Caki2 (cell line): ENCODE results near the gene AADACL4. TPM values are rescaled to one million over a fixed set of nuclear protein-coding genes. Genes with fewer than 3 reads are reported as not detected.
A peak's percentile ranks its signal among the peaks of the same experiment; 100 is the strongest.

ENCODE experiments used
- DNase-seq: peaks from one replicate; pipeline ENCODE4 v3.0.0-alpha.2; 2015; ENCODE audit warnings: low read depth
- in situ Hi-C: cut with HindIII; loops from 2 replicates; pipeline ENCODE4 v1.10.0; 2016; ENCODE audit warnings: low sequenced_read_pairs, low pct_unique_long_range_greater_than_20kb, mixed read lengths
- total RNA-seq: library from RNA; depleted of rRNA; stranded (reverse); fragments of >200 nt; shearing (Covaris generic); gene quantifications from 2 replicates; pipeline ENCODE4 v1.2.3, GENCODE V29; 2014; ENCODE audit warnings: low replicate concordance

The AADACL4 gene
- total RNA-seq, 1 experiment from 2014 or later, result not detected

DNA sequence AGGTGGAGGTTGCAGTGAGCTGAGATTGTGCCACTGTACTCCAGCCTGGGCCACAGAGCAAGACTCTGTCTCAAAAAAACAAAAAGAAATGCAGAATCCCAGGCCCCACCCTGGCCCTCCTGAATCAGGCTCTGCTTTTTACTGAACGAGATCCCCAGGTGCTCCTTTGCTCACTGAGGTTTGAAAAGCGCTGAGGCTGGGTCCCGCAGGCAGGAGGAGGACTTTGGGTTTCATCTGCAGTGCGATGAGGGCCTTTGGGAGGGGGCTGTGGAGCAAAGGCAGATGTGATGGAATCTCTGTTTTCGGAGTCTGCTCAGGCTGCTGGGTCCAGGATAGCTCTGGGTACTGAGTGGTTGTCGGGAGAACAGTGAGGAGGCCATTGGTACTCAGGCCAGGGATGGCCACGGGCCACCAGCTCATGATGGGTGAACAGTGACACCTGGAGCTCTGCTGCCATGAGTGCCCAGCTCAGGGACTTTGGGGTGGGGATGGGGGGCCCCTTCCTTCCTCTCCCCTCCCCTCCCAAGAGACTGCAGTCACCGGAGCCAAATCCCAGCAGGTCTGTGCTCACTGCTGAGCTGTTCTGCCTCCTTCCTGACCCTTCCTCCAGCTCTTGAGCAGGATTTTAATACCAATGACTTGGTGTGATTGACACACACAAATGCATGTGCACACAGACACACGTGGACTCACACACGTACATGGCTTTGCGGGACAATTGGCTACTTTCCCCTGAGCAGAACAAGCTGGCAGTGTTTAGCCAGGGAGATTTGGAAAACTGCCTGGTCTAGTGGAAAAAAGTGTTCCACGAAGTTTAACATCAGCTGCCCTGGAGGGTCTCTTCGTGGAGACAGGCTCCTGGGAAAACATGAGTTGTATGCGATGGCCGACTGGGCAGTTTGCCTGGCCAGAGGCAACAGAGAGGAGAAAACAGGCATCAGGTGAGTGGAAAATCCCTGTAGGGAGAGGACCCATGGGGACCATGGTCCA lies 22.2 kb upstream of the AADACL4 start:
- no peak for DNase-seq
- in situ Hi-C loops, result no loop called here

DNA sequence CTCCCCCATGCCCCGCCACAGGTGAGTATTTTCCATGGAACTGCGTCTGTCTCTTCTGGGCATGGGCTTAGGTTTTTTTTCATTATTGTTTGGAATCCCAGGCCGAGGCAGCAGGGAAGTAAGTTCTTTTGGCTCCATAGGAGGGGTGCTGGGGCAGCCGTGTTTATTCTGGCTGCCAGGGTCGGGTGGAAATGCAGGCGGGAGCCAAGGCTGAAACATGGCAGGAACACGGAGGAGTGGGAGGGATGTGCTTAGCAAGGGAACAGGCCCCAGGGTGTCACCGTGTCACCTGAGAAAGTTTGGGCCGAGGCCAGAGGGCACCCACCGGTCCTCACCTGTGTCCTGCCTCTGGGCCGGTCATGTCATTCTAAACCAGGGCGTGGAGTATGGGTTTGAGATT lies 21.4 kb upstream of the AADACL4 start:
- DNase-seq, result no peak
- in situ Hi-C loops, result no loop called here

DNA sequence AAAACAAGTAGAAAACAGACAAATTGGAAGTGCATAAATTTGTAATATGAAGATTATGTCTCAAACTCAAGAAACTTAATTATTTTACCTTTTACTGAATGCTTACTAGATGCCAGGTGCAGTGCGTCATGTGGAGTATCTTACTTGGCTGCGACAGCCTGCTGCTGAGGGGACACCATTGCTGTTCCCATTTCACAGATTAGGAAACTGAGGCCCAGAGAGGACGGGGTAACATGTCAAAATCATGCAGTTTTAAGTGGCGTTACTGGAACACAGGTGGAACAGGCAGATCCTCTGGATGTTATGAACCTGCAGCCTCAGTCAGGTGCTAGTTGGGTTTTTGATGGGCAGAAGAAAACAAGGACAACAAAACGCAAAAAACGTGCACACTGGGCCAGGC lies 18.6 kb upstream of the AADACL4 start:
- in situ Hi-C loops, result no loop called here

DNA sequence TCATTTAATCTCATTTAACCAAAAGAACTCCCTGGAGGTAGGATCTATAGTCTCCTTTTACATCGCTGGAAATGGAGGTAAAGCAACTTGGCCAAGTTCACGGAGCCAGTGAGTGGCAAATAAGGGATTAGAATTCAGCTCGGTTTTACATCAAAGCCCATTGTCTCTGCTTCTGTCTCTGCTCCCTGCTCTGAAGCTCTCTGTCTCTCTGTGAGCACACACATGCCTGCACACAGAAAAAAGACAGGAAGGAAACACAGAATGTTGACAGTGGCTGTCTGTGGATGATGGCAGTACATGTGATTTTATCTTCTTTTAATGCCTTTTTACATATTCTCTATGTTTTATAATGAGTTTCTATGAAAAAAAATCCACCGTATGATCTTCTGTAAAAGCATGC lies 17.0 kb upstream of the AADACL4 start:
- in situ Hi-C loops, result no loop called here
- no peak for DNase-seq

More for the DNA sequence above, 18.6 kb upstream of the AADACL4 start:
- DNase-seq, result no peak

DNA sequence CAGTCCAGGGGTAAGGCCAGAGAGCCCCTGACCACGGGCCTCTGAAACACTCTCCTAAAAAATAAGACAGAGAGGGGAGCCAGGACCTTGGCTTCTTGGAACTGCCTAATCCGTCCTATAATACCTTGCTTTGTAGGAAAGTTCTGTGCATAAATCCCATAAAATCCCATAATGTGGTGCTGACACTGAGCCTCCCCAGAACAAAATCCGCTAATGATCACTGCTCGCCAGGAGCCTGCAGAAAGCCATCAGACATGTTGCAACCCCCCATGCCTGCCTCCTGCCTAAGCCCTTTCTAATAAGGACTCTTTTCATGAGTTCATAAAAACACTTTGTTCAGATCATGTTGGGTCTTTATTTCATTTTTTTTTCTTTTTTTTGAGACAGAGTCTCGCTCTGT lies 16.6 kb upstream of the AADACL4 start:
- in situ Hi-C loops, result no loop called here
- DNase-seq, result no peak

DNA sequence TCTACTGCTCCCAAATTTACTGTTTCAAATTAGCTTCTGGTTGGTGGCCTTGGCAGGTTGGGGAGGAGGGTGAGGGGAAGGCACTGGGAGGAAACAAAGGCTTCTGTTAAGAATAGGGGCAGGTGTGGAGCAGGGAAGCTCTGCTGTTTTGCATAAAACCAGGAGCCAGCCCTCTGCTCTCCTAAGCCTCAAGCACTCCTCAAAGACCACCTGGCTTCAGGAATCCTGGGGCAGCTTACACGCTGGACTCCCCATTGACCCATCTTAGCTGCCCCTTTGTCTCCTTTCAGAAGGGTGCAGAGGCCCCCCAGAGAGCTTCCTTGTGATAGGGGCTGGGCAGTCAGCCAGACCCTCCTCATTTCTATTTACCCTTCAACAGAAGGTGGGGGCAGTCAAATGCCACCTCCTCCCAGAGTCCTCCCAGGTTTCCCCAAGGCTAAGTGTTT lies 14.4 kb upstream of the AADACL4 start:
- in situ Hi-C loops, result no loop called here
- no peak for DNase-seq

DNA sequence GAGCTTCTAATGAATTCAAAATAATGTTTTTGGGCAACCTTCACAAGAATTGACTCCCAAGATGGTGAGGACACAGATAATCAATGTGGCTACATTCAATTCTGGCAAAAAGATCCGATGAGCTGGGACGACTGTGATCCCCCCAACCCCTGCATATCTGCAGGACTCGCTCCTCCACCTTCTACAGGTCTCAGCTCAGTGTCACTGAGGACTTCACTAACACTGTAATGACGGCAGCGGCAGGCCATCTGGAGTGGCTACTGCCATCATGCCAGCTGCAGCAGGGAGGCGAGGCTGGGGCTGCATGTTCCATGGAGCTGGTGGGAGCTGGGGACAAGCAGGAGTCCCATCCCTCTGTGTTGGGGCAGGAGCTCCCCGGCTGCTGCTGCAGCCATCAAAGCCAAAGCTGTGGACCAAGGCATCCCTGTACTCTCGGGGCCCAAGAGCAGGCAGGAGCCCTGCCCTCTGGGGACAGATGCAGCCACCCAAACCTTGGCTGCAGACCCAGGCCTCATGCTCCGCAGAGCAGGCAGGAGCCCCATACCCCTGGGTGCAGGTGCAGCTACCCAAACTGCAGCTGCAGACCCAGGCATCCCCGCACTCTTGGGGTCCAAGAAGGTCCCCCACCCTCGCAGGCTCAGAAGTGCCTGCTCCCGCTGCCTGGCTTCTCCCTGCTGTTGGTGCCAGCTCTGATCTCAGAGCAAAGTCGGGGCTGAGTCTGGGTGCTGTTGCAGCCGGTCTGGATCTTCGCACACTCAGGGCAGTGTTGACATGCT lies 13.7 kb upstream of the AADACL4 start:
- DNase-seq, result no peak
- in situ Hi-C loops, result no loop called here

DNA sequence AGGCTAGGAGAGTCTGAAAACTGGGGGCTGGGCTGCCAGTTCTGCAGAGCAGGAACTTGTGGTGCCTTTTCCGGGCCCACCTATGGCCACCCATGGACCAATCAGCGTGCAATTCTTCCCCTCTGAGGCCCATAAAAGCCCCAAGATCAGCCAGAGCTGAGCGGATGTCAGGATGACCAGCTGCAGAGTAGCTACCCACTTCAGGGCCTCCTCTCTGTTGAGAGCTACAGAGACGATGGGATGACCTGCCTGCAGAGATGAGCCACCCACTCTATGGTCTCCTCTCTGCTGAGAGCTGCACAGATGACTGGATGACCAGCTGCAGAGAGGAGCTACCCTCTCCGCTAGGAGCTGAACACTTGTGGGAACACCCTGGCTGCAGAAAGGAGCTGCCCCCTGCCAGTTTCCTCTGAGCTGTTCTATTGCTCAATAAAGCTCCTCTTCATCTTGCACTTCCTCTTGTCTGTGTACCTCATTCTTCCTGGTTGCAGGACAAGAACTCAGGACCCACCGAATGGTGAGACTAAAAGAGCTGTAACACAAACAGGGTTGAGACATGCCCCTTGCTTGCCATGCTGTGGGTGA lies 12.8 kb upstream of the AADACL4 start:
- in situ Hi-C loops, result no loop called here
- DNase-seq, result no peak

DNA sequence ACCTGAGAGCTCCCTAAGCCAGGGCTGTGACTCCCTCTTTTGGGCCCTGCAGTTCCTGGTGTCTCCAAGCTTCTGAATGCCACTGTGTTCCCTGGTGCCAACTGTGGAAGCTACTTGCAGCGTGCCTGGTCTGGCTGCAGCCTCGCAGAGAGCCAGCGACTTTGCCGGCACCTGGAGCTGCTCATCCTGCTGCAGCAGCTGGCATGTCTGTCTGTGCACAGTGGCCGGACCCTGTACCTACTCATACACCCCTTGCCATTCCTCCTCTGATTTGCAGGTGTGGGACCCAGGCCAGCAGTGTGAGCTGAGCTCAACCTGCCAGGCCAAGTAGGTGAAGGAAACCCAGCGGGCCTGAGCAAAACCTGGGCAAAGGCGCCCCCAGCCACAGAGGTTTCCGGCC lies 12.3 kb upstream of the AADACL4 start:
- DNase-seq, result no peak
- in situ Hi-C loops, result no loop called here

DNA sequence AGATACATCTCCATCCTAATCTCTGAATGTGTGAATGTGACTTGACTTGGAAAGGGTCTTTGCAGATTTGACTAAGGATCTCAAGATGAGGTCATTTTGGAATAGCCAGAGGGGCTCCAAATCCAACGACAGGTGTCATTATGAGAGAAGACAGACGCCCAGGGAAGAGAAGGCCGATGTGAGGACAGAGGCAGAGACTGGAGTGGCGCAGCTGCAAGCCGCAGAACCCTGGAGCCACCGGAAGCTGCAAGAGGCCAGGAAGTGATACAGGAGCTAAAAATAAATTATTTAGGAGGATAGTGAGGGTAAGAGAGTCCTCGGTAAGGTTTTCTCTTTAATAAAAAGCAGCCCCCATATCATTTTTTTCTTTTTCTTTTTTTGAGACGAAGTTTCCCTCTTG lies 9.7 kb upstream of the AADACL4 start:
- in situ Hi-C loops, result no loop called here
- DNase-seq, result no peak

DNA sequence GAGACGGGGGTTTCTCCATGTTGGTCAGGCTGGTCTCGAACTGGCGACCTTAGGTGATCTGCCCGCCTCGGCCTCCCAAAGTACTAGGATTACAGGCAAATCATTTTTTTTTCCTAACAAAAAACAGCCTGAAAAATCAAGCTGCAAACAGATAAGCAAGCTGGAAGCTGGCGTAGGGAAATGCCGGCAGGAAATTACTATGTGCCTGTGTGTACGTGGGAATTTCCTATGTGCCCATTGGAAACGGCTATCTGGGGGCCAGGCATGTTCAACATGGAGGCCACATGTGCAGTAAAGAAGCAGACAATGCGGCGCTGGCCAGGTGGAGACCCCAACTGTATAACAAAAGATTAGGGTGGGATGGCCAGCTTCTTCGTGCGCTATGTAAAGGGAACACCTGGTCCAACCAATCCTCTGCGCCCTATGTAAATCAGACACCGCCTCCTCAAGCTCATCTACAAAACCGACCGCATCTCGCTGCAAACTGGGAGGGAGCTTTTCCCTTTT lies 9.1 kb upstream of the AADACL4 start:
- DNase-seq, result no peak
- in situ Hi-C loops, result no loop called here

DNA sequence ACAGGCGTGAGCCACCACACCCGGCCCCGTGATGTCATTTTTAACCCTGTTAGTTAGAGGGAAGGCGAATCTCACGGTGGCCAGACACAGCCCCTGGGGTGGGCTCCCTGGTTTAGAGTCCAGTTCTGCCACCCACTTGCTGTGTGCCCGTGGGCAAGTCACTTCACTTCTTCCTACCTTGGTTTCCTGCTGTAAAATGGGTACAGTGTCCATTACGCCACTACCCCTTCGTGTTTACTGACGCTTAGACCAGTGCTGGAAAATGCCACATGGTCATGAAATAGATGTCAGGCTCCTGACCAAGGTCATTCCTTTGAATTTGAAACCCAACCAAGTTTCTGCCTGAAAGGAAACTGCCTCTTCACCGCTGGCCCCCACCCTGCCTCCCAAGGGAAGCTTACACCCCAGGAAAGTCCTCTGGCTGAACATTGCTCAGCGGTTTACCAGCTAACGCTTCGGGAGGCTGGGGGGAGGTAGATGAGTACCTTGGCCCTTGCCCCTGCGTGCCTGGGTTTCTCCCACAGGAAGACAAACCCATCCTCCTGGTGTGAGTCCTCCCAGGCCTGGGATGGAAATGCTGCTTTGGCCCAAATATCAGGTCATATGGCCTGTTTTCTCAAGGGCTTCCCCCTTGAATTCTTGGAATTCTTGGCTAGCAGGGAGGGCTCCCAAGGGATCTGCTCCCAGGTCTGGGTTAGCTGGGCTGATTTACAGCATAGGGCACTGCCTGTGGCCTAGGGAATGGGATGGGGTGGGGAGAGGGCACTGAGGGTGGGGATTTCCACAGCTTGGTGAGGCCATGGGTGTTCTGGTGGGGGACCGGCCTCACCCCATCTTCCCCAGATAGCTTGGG lies 7.6 kb upstream of the AADACL4 start:
- in situ Hi-C loops, result no loop called here

DNA sequence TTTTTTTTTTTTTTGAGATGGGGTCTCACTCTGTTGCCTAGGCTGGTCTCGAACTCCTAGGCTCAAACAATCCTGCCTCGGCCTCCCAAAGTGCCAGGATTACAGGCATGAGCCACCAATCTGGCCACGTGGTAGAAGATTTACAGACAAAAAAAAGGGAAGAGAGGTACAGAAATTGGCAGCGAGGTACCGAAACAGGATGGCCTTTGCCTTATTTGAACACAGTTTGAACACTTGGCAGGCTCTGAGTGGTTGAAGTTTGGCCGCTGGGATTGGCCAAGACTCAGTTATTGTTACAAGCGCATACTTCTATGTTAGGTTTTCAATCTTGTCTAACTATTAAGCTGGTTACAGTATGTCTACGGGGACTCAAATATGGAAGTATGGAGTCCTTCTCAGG lies 6.2 kb upstream of the AADACL4 start:
- no peak for DNase-seq
- in situ Hi-C loops, result no loop called here

More for the DNA sequence above, 7.6 kb upstream of the AADACL4 start:
- peak; percentile 55 for DNase-seq

DNA sequence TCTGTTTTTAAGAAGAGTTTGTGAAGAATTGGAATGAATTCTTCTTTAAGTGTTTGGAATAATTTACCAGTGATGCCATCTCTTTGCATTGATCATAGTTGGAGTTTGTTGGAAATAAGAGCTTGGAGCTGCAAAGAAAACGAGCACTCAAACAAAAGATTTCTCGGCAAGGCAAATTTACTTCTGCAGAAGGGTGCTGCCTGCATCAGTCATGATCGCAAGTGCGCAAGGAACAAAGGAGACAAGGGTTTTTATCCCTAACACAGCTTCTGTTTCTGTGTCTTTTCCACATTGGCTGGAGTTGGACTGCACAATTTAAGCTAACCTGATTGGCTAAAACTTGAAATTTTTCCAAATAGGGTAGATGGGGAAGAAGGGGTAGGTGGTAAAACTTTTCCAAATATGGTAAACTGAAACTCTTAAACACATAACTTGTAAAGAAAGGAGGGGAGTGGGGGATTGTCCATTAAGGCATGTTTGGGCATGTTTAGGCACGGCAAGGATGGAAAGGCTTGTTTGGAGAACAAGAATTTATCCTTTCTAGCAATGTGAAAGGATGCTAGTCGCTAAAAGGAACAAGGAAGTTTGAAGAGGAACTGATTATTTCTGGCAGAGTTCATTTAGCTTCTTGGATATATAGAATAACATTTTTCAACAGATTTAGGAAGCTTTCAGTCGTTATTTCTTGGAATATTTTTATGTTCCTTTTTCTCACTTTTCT lies 3.5 kb upstream of the AADACL4 start:
- in situ Hi-C loops, result no loop called here
- no peak for DNase-seq

DNA sequence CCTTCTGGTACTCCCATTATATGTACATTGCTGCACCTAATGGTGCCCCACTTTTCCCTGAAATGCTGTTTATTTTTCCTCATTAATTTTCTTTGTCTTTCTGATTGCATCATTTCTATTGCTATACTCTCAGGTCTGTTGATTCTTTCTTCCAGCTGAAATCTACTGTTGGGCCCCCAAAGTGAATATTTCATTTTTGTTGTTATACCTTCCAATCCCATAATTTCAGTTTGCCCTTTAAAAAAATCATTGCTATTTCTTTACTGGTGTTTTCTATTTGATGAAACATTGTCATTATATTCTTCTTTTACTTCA lies 3.0 kb upstream of the AADACL4 start:
- no peak for DNase-seq
- in situ Hi-C loops, result no loop called here

DNA sequence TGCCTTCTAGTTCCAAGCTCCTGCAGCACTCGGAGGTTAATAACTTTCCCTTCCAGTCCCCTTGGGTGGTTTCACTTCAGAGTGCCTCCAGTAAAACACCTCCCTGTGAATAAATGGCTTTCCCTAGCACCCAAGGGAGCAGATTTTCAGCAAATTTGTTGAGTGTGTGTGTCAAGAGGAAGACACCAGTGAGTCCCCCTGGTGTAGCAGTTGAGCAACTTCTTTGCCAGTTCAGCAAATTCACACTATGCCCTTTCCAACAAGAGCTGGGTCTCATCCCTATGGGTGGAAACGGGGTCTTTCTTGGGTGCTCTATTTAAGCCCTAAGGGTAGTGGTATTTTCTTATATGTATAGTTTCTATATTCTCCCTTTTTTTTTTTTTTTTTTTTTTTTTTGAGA lies 806 bp upstream of the AADACL4 start:
- DNase-seq, result no peak
- in situ Hi-C loops, result no loop called here

DNA sequence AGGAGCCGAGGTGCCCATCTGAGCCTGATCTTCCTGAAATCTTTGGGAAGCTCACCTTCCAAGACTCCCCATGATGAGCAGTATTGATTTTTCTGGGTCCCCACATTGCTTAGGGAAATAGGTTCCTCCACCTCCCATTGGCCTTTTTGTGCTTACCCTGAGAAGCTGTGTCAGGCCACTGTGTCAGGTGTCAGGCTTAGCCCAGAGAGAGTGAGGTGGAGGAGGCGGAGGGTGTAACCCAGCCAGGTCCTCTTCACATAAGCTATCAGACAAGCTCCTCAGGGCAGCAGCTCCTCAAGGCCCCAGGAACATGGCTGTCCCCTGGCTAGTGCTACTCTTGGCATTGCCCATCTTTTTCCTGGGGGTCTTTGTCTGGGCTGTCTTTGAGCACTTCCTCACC lies 352 bp downstream of the AADACL4 start:
- in situ Hi-C loops, result no loop called here
- no peak for DNase-seq
